NCI-H1105 (cell line): ENCODE results near the gene TRIP10.
"Not testable (repeated sequence)": the region's sequence is repeated elsewhere in the genome, so short reads cannot be mapped to it uniquely, and the experiment has no call there.

Experiments
- DNase-seq: peaks from one replicate; lab custom pipeline; 2025; lab: John Stamatoyannopoulos, UW

Gene TRIP10

GRCh38 chr19:6797646-6798045 lies 58.2 kb downstream of the TRIP10 start:
- no peak for DNase-seq

- not testable (repeated sequence) for DNase-seq
Observed at GRCh38 chr19:6800160-6800790, 60.8 kb downstream of the TRIP10 start.

GRCh38 chr19:6800991-6801484 lies 61.6 kb downstream of the TRIP10 start:
- DNase-seq = no peak
